RWPE2 (cell line): ENCODE data around the gene SMIM31.

Experiments
- ATAC-seq: fragments of 200-7000 bp; cut with Tn5 transposase; 3 replicates; pipeline ENCODE4 v1.9.1; 2021; ENCODE audit warnings: low read depth
- DNase-seq: peaks from one replicate; pipeline ENCODE4 v3.0.0-alpha.2; 2020; ENCODE audit warnings: low spot score
- H3K27ac ChIP-seq: fragments of 450-650 bp; 2 replicates; pipeline ENCODE4 v1.5.1; 2017; ENCODE audit warnings: mild to moderate bottlenecking; ENCODE audit not compliant: poor library complexity, severe bottlenecking
- H3K27me3 ChIP-seq: fragments of 250-450 bp; sonication (Bioruptor Pico); 2 replicates; pipeline ENCODE4 v1.5.1; 2021; ENCODE audit warnings: mild to moderate bottlenecking, moderate library complexity; ENCODE audit not compliant: insufficient read depth, poor library complexity, severe bottlenecking
- H3K36me3 ChIP-seq: fragments of 250-450 bp; sonication (Bioruptor Pico); 2 replicates; pipeline ENCODE4 v1.5.1; 2020; ENCODE audit warnings: low read depth, mild to moderate bottlenecking, moderate library complexity
- H3K4me1 ChIP-seq: fragments of 250-450 bp; sonication (Bioruptor Pico); 2 replicates; pipeline ENCODE4 v1.5.1; 2021; ENCODE audit warnings: mild to moderate bottlenecking, moderate library complexity; ENCODE audit not compliant: insufficient read depth, poor library complexity, severe bottlenecking
- H3K4me3 ChIP-seq: fragments of 250-450 bp; sonication (Bioruptor Pico); 2 replicates; pipeline ENCODE4 v1.5.1; 2021; ENCODE audit warnings: mild to moderate bottlenecking, moderate library complexity; ENCODE audit not compliant: severe bottlenecking
- H3K9me3 ChIP-seq: fragments of 250-450 bp; sonication (Bioruptor Pico); 2 replicates; pipeline ENCODE4 v1.5.1; 2021; ENCODE audit warnings: mild to moderate bottlenecking, moderate library complexity; ENCODE audit not compliant: severe bottlenecking
- TF ChIP-seq, protein P1 (sequence below): fragments of 450-650 bp; IDR thresholded peaks from one replicate; pipeline ENCODE4 v1.5.1; 2017; ENCODE audit warnings: mild to moderate bottlenecking, moderate library complexity; ENCODE audit not compliant: poor library complexity, severe bottlenecking

Gene SMIM31

DNA sequence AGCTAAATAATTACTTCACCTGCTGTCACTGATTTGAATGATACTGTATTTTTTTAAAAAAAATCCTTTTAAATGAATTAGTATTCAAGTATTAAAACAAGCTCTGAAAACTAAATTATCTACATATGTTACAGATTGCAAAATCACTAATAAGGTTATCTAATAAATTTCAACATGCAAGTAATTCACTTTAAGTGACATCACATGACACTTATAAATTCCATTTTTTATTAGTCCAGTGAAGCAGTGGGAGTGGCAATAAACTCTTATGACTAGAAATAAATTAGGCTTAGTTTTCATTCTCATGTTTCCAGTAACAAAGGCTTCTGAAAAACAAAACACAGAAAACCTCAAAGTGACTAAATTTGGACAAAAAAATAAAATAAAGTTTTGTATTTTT lies 36.3 kb downstream of the SMIM31 start:
- TF ChIP-seq, protein P1, sequence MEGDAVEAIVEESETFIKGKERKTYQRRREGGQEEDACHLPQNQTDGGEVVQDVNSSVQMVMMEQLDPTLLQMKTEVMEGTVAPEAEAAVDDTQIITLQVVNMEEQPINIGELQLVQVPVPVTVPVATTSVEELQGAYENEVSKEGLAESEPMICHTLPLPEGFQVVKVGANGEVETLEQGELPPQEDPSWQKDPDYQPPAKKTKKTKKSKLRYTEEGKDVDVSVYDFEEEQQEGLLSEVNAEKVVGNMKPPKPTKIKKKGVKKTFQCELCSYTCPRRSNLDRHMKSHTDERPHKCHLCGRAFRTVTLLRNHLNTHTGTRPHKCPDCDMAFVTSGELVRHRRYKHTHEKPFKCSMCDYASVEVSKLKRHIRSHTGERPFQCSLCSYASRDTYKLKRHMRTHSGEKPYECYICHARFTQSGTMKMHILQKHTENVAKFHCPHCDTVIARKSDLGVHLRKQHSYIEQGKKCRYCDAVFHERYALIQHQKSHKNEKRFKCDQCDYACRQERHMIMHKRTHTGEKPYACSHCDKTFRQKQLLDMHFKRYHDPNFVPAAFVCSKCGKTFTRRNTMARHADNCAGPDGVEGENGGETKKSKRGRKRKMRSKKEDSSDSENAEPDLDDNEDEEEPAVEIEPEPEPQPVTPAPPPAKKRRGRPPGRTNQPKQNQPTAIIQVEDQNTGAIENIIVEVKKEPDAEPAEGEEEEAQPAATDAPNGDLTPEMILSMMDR = no peak
- Histone ChIP-seq H3K9me3 (no peaks in the 10 kb centered on the region), H3K27me3 (no peaks in the 10 kb centered on the region), H3K27ac (no peak overlapping the region), H3K4me3 (no peak overlapping the region), H3K36me3 (no peaks in the 10 kb centered on the region), H3K4me1 (no peaks in the 10 kb centered on the region)
- DNase-seq = no peak
- ATAC-seq = no peak

DNA sequence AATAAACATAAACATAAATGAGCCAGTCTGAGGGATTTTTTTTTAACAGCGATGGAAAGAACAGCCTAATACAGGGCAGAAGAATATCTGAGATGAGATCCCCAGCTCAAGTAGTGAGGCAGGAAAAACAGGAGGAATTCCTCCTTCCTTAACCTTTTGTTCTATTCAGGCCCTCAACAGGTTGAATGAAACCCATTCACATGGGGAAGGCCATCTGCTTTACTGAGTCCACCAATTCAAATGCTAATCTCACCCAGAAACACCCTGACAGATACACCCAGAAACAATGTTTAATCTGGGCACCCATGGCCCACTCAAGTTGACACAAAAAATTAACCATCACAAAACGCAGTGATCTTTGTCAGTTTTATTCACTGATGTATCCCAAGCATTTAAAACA lies 45.5 kb downstream of the SMIM31 start:
- Histone ChIP-seq H3K9me3 (no peaks in the 10 kb centered on the region), H3K4me1 (no peaks in the 10 kb centered on the region), H3K27me3 (no peaks in the 10 kb centered on the region), H3K27ac (no peak overlapping the region), H3K4me3 (no peak overlapping the region), H3K36me3 (no peaks in the 10 kb centered on the region)
- TF ChIP-seq, protein P1 = no peak
- no peak for ATAC-seq
- no peak for DNase-seq

DNA sequence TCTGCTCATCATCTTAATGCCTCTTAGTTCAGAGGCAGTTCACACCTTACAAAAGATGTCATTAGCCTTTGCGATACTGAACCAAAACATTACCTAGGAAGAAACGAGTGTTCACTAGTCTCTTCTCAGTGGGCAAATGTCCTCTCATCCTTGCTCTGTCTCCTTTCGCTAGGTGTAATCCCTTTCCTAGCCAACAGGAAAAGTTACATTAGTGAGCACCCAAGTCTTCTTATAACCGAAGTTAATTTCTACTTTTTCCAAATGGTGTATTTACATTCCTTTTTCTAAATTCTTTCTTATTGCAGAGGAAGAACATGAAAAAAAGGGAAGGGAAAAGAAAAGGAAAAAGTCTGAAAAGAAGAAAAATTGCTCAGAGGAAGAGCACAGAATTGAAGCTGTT lies 46.9 kb downstream of the SMIM31 start:
- TF ChIP-seq, protein P1 = no peak
- ATAC-seq = no peak
- H3K4me3 ChIP-seq = no peak overlapping the region

DNA sequence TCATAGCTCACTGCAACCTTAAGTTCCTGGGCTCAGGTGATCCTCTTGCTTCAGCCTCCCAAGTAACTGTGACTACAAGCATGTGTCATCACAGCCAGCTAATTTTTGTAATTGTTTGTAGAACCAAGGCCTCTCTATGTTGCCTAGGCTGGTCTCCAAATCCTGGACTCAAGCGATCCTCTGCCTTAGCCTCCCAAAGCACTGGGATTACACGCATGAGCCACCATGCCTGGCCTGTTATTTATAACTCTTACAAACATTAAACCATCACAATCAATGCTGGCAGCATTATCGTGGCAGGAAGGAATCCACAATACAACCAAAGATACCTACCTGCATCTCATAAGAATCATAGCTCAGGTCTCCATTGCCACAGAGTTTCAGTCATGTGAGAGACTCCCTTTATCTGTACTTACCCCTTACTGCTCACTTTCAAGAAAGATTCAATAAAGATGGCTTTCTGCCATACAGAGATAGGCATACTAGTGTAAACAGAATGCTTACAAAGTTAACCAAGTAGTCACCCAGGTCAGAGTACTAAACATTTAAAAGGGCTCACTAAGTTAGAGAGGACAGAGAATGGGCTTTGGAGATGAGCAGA lies 48.5 kb downstream of the SMIM31 start:
- Histone ChIP-seq H3K9me3 (no peaks in the 10 kb centered on the region), H3K36me3 (no peaks in the 10 kb centered on the region), H3K27ac (no peak overlapping the region), H3K27me3 (no peaks in the 10 kb centered on the region), H3K4me1 (no peaks in the 10 kb centered on the region), H3K4me3 (no peak overlapping the region)
- ATAC-seq = no peak
- TF ChIP-seq, protein P1 = no peak
- DNase-seq = no peak

More for the DNA sequence above, 46.9 kb downstream of the SMIM31 start:
- DNase-seq = no peak
- Histone ChIP-seq H3K9me3 (no peaks in the 10 kb centered on the region), H3K27ac (no peak overlapping the region), H3K36me3 (no peaks in the 10 kb centered on the region), H3K27me3 (no peaks in the 10 kb centered on the region), H3K4me1 (no peaks in the 10 kb centered on the region)

DNA sequence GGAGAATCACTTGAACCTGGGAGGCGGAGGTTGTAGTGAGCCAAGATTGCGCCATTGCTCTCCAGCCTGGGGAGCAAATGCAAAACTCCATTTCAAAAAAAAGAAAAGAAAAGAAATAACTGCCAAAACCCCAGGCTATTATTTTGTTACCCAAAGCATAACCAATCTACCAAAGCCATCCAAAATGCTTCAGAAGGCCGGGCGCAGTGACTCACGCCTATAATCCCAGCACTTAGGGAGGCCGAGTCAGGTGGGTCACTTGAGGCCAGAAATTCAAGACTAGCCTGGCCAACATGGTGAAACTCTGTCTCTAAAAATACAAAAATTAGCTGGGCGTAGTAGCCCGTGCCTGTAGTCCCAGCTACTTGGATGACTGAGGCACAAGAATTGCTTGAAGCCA lies 49.8 kb downstream of the SMIM31 start:
- Histone ChIP-seq H3K9me3 (no peaks in the 10 kb centered on the region), H3K4me3 (no peak overlapping the region), H3K27ac (no peak overlapping the region), H3K36me3 (no peaks in the 10 kb centered on the region), H3K27me3 (no peaks in the 10 kb centered on the region), H3K4me1 (no peaks in the 10 kb centered on the region)
- ATAC-seq = no peak
- TF ChIP-seq, protein P1 = no peak
- no peak for DNase-seq
